ENCODE measurements around the gene CUEDC1. TPM values are rescaled to one million over a fixed set of nuclear protein-coding genes. Genes with fewer than 3 reads are reported as not detected.

CUEDC1 gene
- total and polyA plus RNA-seq, 2 of the 13 experiments (the other 11 are each of a cell fraction or from before 2014, with no cell fraction given) = 7.4 to 12.9 TPM

DNA sequence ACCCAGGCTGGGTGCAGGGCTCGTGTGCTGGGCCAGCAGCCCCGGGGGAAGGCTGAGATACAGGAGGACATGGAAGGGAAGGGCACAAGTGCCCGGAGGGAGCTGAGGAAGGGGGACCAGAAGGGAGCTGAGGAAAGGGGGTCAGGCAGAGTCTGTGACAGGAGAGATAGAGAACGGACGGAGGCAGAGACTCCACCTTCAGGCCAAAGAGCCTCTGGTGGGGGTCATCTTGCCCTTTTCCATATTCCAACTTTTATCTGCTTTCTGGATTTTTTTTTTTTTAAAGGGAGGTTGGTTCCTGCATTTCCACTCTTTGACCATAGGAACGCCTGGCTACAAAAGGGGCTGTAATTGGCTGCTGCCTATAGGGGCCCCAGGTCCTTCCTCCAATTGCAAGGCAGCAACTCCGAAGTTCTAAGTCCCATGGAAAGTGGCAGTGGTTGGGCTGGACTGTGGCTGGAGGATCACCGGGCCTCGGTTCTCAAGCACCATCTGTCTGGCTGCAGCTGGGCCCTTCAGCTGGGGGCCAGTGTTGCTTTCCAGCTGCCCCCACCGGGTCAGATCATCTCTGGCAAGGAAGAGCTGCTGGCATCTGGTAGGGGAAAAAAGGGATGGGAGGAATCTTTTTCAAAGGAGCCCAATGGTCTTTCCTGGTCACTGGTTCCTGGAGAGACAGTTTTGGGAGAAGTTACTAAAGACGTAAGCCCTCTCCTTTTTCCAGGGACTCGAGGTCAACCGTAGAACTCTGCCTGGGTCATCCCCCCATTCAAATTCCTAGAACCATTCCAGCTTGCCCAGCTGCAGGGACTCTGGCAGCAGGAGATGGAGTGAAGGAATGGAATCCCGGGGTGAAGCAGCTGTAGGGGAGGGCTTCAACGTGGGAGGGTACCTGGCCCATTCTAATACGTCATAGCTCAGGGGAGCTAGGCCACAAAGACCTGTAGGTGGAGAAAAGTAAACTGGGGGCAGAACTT lies 92.2 kb downstream of the CUEDC1 start (continued):
- 0 out of 2 replicates have a peak, but pooled peaks have one; percentile 87 for TF ChIP-seq ZNF333 (CRISPR knock-in tag; IDR thresholded peaks at IDR 0.05; ENCODE audit: borderline replicate concordance)
- TF ChIP-seq ZFP36L2 (CRISPR knock-in tag; IDR thresholded peaks at IDR 0.05) = no peak
- TF ChIP-seq SMAD9 (CRISPR knock-in tag; IDR thresholded peaks at IDR 0.05) = no peak
- no peak for TF ChIP-seq MZF1 (CRISPR knock-in tag; IDR thresholded peaks at IDR 0.05; ENCODE audit: borderline replicate concordance)
- no peak for TF ChIP-seq EZH2 (conservative IDR thresholded peaks at IDR 0.05; ENCODE audit: low read depth, low read length)
- no peak for TF ChIP-seq KLF16 (CRISPR knock-in tag; IDR thresholded peaks at IDR 0.05)
- no peak for TF ChIP-seq NR2C2 (CRISPR knock-in tag; IDR thresholded peaks at IDR 0.05; ENCODE audit: borderline replicate concordance)
- TF ChIP-seq ZNF234 (CRISPR knock-in tag; conservative IDR thresholded peaks at IDR 0.05) = peak; percentile 3; the same call in 1 of the 2 replicates
- TF ChIP-seq, protein P1, sequence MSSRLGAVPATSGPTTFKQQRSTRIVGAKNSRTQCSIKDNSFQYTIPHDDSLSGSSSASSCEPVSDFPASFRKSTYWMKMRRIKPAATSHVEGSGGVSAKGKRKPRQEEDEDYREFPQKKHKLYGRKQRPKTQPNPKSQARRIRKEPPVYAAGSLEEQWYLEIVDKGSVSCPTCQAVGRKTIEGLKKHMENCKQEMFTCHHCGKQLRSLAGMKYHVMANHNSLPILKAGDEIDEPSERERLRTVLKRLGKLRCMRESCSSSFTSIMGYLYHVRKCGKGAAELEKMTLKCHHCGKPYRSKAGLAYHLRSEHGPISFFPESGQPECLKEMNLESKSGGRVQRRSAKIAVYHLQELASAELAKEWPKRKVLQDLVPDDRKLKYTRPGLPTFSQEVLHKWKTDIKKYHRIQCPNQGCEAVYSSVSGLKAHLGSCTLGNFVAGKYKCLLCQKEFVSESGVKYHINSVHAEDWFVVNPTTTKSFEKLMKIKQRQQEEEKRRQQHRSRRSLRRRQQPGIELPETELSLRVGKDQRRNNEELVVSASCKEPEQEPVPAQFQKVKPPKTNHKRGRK (CRISPR knock-in tag; IDR thresholded peaks at IDR 0.05) = 0 out of 2 replicates have a peak, but pooled peaks have one; percentile 25
- TF ChIP-seq ZNF10 (CRISPR knock-in tag; IDR thresholded peaks at IDR 0.05; ENCODE audit: borderline replicate concordance, low read depth) = no peak
- TF ChIP-seq, protein P2, sequence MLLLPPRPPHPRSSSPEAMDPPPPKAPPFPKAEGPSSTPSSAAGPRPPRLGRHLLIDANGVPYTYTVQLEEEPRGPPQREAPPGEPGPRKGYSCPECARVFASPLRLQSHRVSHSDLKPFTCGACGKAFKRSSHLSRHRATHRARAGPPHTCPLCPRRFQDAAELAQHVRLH (CRISPR knock-in tag; IDR thresholded peaks at IDR 0.05; ENCODE audit: borderline replicate concordance, low read depth) = 0 out of 2 replicates have a peak, but pooled peaks have one; percentile 0
- TF ChIP-seq ZNF652 (CRISPR knock-in tag; IDR thresholded peaks at IDR 0.05; ENCODE audit: borderline replicate concordance, low read depth) = 0 out of 2 replicates have a peak, but pooled peaks have one; percentile 5
- TF ChIP-seq RFXANK (CRISPR knock-in tag; IDR thresholded peaks at IDR 0.05) = no peak
- TF ChIP-seq ZNF180 (CRISPR knock-in tag; IDR thresholded peaks at IDR 0.05; ENCODE audit: borderline replicate concordance, low read depth) = no peak
- no peak for TF ChIP-seq ZBTB8A (CRISPR knock-in tag; IDR thresholded peaks at IDR 0.05; ENCODE audit: borderline replicate concordance, low read depth)
- no peak for TF ChIP-seq RXRB (CRISPR knock-in tag; IDR thresholded peaks at IDR 0.05; ENCODE audit: borderline replicate concordance)
- TF ChIP-seq, protein P3, sequence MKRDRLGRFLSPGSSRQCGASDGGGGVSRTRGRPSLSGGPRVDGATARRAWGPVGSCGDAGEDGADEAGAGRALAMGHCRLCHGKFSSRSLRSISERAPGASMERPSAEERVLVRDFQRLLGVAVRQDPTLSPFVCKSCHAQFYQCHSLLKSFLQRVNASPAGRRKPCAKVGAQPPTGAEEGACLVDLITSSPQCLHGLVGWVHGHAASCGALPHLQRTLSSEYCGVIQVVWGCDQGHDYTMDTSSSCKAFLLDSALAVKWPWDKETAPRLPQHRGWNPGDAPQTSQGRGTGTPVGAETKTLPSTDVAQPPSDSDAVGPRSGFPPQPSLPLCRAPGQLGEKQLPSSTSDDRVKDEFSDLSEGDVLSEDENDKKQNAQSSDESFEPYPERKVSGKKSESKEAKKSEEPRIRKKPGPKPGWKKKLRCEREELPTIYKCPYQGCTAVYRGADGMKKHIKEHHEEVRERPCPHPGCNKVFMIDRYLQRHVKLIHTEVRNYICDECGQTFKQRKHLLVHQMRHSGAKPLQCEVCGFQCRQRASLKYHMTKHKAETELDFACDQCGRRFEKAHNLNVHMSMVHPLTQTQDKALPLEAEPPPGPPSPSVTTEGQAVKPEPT (CRISPR knock-in tag; IDR thresholded peaks at IDR 0.05; ENCODE audit: low read depth) = no peak
- no peak; the same call in 1 of the 2 replicates for TF ChIP-seq HIVEP1 (CRISPR knock-in tag; IDR thresholded peaks at IDR 0.05)
- no peak; the same call in 1 of the 2 replicates for TF ChIP-seq ZNF891 (CRISPR knock-in tag; IDR thresholded peaks at IDR 0.05)
- TF ChIP-seq, protein P4, sequence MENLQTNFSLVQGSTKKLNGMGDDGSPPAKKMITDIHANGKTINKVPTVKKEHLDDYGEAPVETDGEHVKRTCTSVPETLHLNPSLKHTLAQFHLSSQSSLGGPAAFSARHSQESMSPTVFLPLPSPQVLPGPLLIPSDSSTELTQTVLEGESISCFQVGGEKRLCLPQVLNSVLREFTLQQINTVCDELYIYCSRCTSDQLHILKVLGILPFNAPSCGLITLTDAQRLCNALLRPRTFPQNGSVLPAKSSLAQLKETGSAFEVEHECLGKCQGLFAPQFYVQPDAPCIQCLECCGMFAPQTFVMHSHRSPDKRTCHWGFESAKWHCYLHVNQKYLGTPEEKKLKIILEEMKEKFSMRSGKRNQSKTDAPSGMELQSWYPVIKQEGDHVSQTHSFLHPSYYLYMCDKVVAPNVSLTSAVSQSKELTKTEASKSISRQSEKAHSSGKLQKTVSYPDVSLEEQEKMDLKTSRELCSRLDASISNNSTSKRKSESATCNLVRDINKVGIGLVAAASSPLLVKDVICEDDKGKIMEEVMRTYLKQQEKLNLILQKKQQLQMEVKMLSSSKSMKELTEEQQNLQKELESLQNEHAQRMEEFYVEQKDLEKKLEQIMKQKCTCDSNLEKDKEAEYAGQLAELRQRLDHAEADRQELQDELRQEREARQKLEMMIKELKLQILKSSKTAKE (CRISPR knock-in tag; IDR thresholded peaks at IDR 0.05; ENCODE audit: borderline replicate concordance) = no peak
- peak; percentile 67; the same call in 1 of the 2 replicates for TF ChIP-seq KDM5A (IDR thresholded peaks at IDR 0.05; ENCODE audit: borderline replicate concordance, low read length)
- TF ChIP-seq XBP1 (CRISPR knock-in tag; IDR thresholded peaks at IDR 0.05) = no peak
- TF ChIP-seq SMYD3 (CRISPR knock-in tag; IDR thresholded peaks at IDR 0.05) = no peak; the same call in 1 of the 2 replicates

Data from HepG2 (cell line).